PC-9 (cell line): ENCODE data around the gene MACROD2. TPM values are rescaled to one million over a fixed set of nuclear protein-coding genes. Genes with fewer than 3 reads are reported as not detected.

Experiments used
- BruUV-seq: library from RNA; stranded (reverse); fragments of 400-500 nt; replicated peaks from 2 replicates; lab custom pipeline; 2021; lab: Mats Ljungman, UMichigan
- CTCF ChIA-PET: fragments of 300-600 bp; sonication (Branson Sonifier 250); formaldehyde crosslinking; loops from one replicate; lab custom pipeline; 2022; ENCODE audit warnings: antibody characterized with exemption; lab: Charles Lee
- POLR2A ChIA-PET: fragments of 300-600 bp; sonication (Branson Sonifier 250); formaldehyde crosslinking; loops from one replicate; lab custom pipeline; 2022; ENCODE audit warnings: antibody characterized with exemption; ENCODE audit not compliant: unreplicated experiment; lab: Charles Lee
- DNase-seq, 2 experiments: peaks; one replicate each; pipeline versions ENCODE4 v3.0.0 to v3.0.0-alpha.2; 2015 to 2022; ENCODE audit warnings: mixed read lengths in 1 of 2
- H2AFZ ChIP-seq: fragments of 200-600 bp; sonication (generic); 2 replicates; pipeline ENCODE4 v1.8.1; 2017; ENCODE audit warnings: antibody characterized with exemption
- H3F3A ChIP-seq: fragments of 200-600 bp; sonication (generic); 2 replicates; pipeline ENCODE4 v1.8.1; 2017; ENCODE audit warnings: antibody characterized with exemption, mild to moderate bottlenecking, low read depth; ENCODE audit not compliant: insufficient read depth
- H3K27ac ChIP-seq: fragments of 200-600 bp; sonication (generic); 2 replicates; pipeline ENCODE4 v1.6.1; 2016; ENCODE audit warnings: mixed run types
- H3K27me3 ChIP-seq: fragments of 200-600 bp; sonication (generic); 2 replicates; pipeline ENCODE4 v1.6.1; 2016; ENCODE audit warnings: low read depth, mixed run types; ENCODE audit not compliant: insufficient read depth
- H3K36me3 ChIP-seq: fragments of 200-600 bp; sonication (generic); 2 replicates; pipeline ENCODE4 v1.6.1; 2016; ENCODE audit warnings: low read depth, mixed run types
- H3K4me1 ChIP-seq: fragments of 200-600 bp; sonication (generic); replicated peaks from 2 replicates; pipeline ENCODE4 v1.6.1; 2016; ENCODE audit warnings: mixed run types; ENCODE audit not compliant: insufficient read depth
- H3K4me2 ChIP-seq: fragments of 200-600 bp; sonication (generic); 2 replicates; pipeline ENCODE4 v1.6.1; 2017; ENCODE audit warnings: mixed run types
- H3K4me3 ChIP-seq: fragments of 200-600 bp; sonication (generic); 2 replicates; pipeline ENCODE4 v1.6.1; 2016; ENCODE audit warnings: mixed run types
- H3K79me2 ChIP-seq: fragments of 200-600 bp; sonication (generic); 2 replicates; pipeline ENCODE4 v1.6.1; 2017; ENCODE audit warnings: low read depth, mixed run types
- H3K9me2 ChIP-seq: fragments of 200-600 bp; sonication (generic); 2 replicates; pipeline ENCODE4 v1.8.1; 2017; ENCODE audit warnings: mild to moderate bottlenecking; ENCODE audit not compliant: insufficient read depth
- H3K9me3 ChIP-seq: fragments of 200-600 bp; sonication (generic); 2 replicates; pipeline ENCODE4 v1.8.1; 2016; ENCODE audit warnings: low read depth; ENCODE audit not compliant: insufficient read depth
- H4K20me1 ChIP-seq: fragments of 200-600 bp; sonication (generic); 2 replicates; pipeline ENCODE4 v1.8.1; 2017; ENCODE audit not compliant: insufficient read depth
- CTCF ChIP-seq: fragments of 200-600 bp; sonication (generic); conservative IDR thresholded peaks from 2 replicates; pipeline ENCODE4 v1.6.1; 2017; ENCODE audit warnings: mixed run types, antibody characterized with exemption, mild to moderate bottlenecking, moderate library complexity
- EZH2 ChIP-seq: fragments of 200-600 bp; sonication (generic); IDR thresholded peaks from 2 replicates; pipeline ENCODE4 v1.8.0; 2017; ENCODE audit warnings: antibody characterized with exemption, low read depth
- intact Hi-C: fragments of 100-400 bp; cut with micrococcal nuclease; formaldehyde crosslinking; loops from one replicate; pipeline ENCODE4 v1.10.0; 2022; ENCODE audit not compliant: unreplicated experiment
- total RNA-seq: library from RNA; stranded (reverse); gene quantifications from 2 replicates; pipeline ENCODE4 v1.2.3, GENCODE V29; 2021

Gene MACROD2
- total RNA-seq, 1 experiment from 2014 or later, result 11.4 TPM

DNA sequence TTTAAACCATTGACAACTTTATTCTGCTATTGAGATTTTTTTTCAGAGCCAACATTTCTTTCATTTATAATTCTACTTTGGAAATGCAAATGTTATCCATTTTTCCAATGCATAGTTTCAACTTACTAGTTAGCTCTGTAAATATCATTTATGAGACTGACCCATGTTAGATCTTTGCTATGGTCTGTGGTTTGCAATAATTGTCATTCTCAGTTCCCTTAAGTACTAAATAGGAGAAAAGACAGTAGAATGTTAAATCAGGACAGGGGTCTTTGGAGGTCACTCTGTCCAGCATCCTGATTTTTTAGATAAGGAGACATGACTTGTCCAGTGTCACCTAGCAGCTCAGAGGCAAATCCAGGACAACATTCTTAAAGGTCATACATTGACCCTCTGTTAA is 864.3 kb downstream of the MACROD2 start:
- CTCF ChIA-PET, result no interaction called here
- POLR2A ChIA-PET, result no interaction called here

GRCh38 chr20:14860410-14860814 is 865.1 kb downstream of the MACROD2 start:
- H3F3A ChIP-seq, result no peaks in the 10 kb centered on the region
- H3K27ac ChIP-seq, result no peak overlapping the region
- no peak overlapping the region for H2AFZ ChIP-seq
- no peaks in the 10 kb centered on the region for H3K27me3 ChIP-seq
- no TSS peak for BruUV-seq
- H3K4me2 ChIP-seq, result no peak overlapping the region
- H3K9me2 ChIP-seq, result no peaks in the 10 kb centered on the region
- no peaks in the 10 kb centered on the region for H3K9me3 ChIP-seq
- no peaks in the 10 kb centered on the region for H4K20me1 ChIP-seq
- H3K4me3 ChIP-seq, result no peak overlapping the region
- no peak for TF ChIP-seq CTCF
- no peak for TF ChIP-seq EZH2
- no peaks in the 10 kb centered on the region for H3K4me1 ChIP-seq
- POLR2A ChIA-PET, result no interaction called here
- DNase-seq, result no peak
- intact Hi-C loops, result no loop called here
- H3K79me2 ChIP-seq, result no peaks in the 10 kb centered on the region
- no peaks in the 10 kb centered on the region for H3K36me3 ChIP-seq
- CTCF ChIA-PET, result no interaction called here

More for the DNA sequence above, 864.3 kb downstream of the MACROD2 start:
- H3K27ac ChIP-seq, result no peak overlapping the region
- no peaks in the 10 kb centered on the region for H3F3A ChIP-seq
- no peaks in the 10 kb centered on the region for H3K9me3 ChIP-seq
- no peaks in the 10 kb centered on the region for H3K9me2 ChIP-seq
- no peaks in the 10 kb centered on the region for H3K36me3 ChIP-seq
- TF ChIP-seq CTCF, result no peak
- TF ChIP-seq EZH2, result no peak
- no peaks in the 10 kb centered on the region for H3K79me2 ChIP-seq
- H3K4me1 ChIP-seq, result no peaks in the 10 kb centered on the region
- no peak for DNase-seq
- no peaks in the 10 kb centered on the region for H4K20me1 ChIP-seq
- H2AFZ ChIP-seq, result no peak overlapping the region
- no peaks in the 10 kb centered on the region for H3K27me3 ChIP-seq
- no peak overlapping the region for H3K4me2 ChIP-seq
- intact Hi-C loops, result no loop called here
- no peak overlapping the region for H3K4me3 ChIP-seq
- BruUV-seq, result no TSS peak

- ChIA-PET POLR2A (no interaction called here), CTCF (no interaction called here)
- BruUV-seq, result no TSS peak
- Histone ChIP-seq H3K79me2 (no peaks in the 10 kb centered on the region), H2AFZ (no peak overlapping the region), H3K9me2 (no peaks in the 10 kb centered on the region), H3K9me3 (no peaks in the 10 kb centered on the region), H3K36me3 (no peaks in the 10 kb centered on the region), H3K27me3 (no peaks in the 10 kb centered on the region), H3F3A (no peaks in the 10 kb centered on the region), H3K4me2 (no peak overlapping the region), H4K20me1 (no peaks in the 10 kb centered on the region), H3K4me1 (no peaks in the 10 kb centered on the region), H3K4me3 (no peak overlapping the region), H3K27ac (no peak overlapping the region)
- intact Hi-C loops, result no loop called here
- TF ChIP-seq CTCF, result no peak
- TF ChIP-seq EZH2, result no peak
- no peak for DNase-seq
These were observed 865.8 kb downstream of the MACROD2 start for GRCh38 chr20:14861028-14861699.
